Activated naive CD8-positive, alpha-beta T cell treated with anti-CD3 and anti-CD28 coated beads for 36 hours (primary cell): ENCODE results near the gene PCSK6. TPM values are rescaled to one million over a fixed set of nuclear protein-coding genes. Genes with fewer than 3 reads are reported as not detected.
A peak's percentile ranks its signal among the peaks of the same experiment; 100 is the strongest.

ENCODE experiments used
- DNase-seq: peaks from one replicate; pipeline ENCODE4 v3.0.0; 2021
- H3K27ac Mint-ChIP-seq: one replicate; pipeline ENCODE4 v1.8.0; 2022; ENCODE audit warnings: mild to moderate bottlenecking, moderate library complexity, mixed read lengths
- H3K27me3 Mint-ChIP-seq: one replicate; pipeline ENCODE4 v1.8.0; 2022; ENCODE audit warnings: mild to moderate bottlenecking, mixed read lengths
- H3K36me3 Mint-ChIP-seq: one replicate; pipeline ENCODE4 v1.8.0; 2021; ENCODE audit warnings: mild to moderate bottlenecking, mixed read lengths
- H3K4me1 Mint-ChIP-seq: one replicate; pipeline ENCODE4 v1.8.0; 2021; ENCODE audit warnings: mixed read lengths
- H3K4me3 Mint-ChIP-seq: one replicate; pipeline ENCODE4 v1.8.0; 2022; ENCODE audit warnings: mild to moderate bottlenecking, moderate library complexity, mixed read lengths
- H3K9me3 Mint-ChIP-seq: one replicate; pipeline ENCODE4 v1.8.0; 2022; ENCODE audit warnings: mixed read lengths
- total RNA-seq, 2 experiments: library from RNA; stranded (reverse); gene quantifications; one replicate each; pipeline ENCODE4 v1.2.3, GENCODE V29; 2021

The PCSK6 gene
- total RNA-seq, 2 experiments from 2014 or later, result 4.0 to 4.6 TPM

- no peak for DNase-seq
- no peak overlapping the region for H3K4me3 Mint-ChIP-seq
- no peaks in the 10 kb centered on the region for H3K9me3 Mint-ChIP-seq
- peaks cover 29% of the 10 kb centered on the region for H3K4me1 Mint-ChIP-seq
- H3K36me3 Mint-ChIP-seq, result no peaks in the 10 kb centered on the region
- H3K27me3 Mint-ChIP-seq, result peaks cover 25% of the 10 kb centered on the region
- H3K27ac Mint-ChIP-seq, result peak overlapping the region; percentile 47
These were observed 92.8 kb downstream of the PCSK6 start for GRCh38 chr15:101396484-101397261.

- H3K36me3 Mint-ChIP-seq, result peaks cover 3% of the 10 kb centered on the region
- no peaks in the 10 kb centered on the region for H3K9me3 Mint-ChIP-seq
- no peak overlapping the region for H3K27ac Mint-ChIP-seq
- peaks cover 33% of the 10 kb centered on the region for H3K4me1 Mint-ChIP-seq
- H3K27me3 Mint-ChIP-seq, result peaks cover 24% of the 10 kb centered on the region
- no peak overlapping the region for H3K4me3 Mint-ChIP-seq
- DNase-seq, result no peak
These were observed 94.9 kb downstream of the PCSK6 start for GRCh38 chr15:101394654-101395053.

- H3K9me3 Mint-ChIP-seq, result no peaks in the 10 kb centered on the region
These were observed 95.4 kb downstream of the PCSK6 start for GRCh38 chr15:101394056-101394630.

GRCh38 chr15:101393172-101393571 lies 96.3 kb downstream of the PCSK6 start:
- Mint-ChIP-seq H3K9me3 (no peaks in the 10 kb centered on the region), H3K27ac (no peak overlapping the region), H3K36me3 (peaks cover 3% of the 10 kb centered on the region), H3K27me3 (peaks cover 13% of the 10 kb centered on the region), H3K4me1 (peaks cover 31% of the 10 kb centered on the region), H3K4me3 (no peak overlapping the region)
- DNase-seq, result no peak

More at GRCh38 chr15:101394056-101394630, 95.4 kb downstream of the PCSK6 start:
- H3K4me1 Mint-ChIP-seq, result peaks cover 33% of the 10 kb centered on the region
- H3K36me3 Mint-ChIP-seq, result peaks cover 3% of the 10 kb centered on the region
- no peak overlapping the region for H3K4me3 Mint-ChIP-seq
- no peak overlapping the region for H3K27ac Mint-ChIP-seq
- peaks cover 19% of the 10 kb centered on the region for H3K27me3 Mint-ChIP-seq
- no peak for DNase-seq

- Mint-ChIP-seq H3K27me3 (peaks cover 4% of the 10 kb centered on the region), H3K36me3 (peaks cover 3% of the 10 kb centered on the region), H3K9me3 (no peaks in the 10 kb centered on the region), H3K4me3 (peak overlapping the region; percentile 32), H3K4me1 (peaks cover 21% of the 10 kb centered on the region), H3K27ac (peak overlapping the region; percentile 58)
- DNase-seq, result no peak
These were observed 97.4 kb downstream of the PCSK6 start for GRCh38 chr15:101391981-101392640.

GRCh38 chr15:101391431-101391830 lies 98.1 kb downstream of the PCSK6 start:
- Mint-ChIP-seq H3K4me3 (peak overlapping the region; percentile 32), H3K9me3 (no peaks in the 10 kb centered on the region), H3K36me3 (peaks cover 4% of the 10 kb centered on the region), H3K4me1 (peaks cover 18% of the 10 kb centered on the region), H3K27me3 (peaks cover 4% of the 10 kb centered on the region), H3K27ac (peak overlapping the region; percentile 58)
- no peak for DNase-seq

- no peaks in the 10 kb centered on the region for H3K27me3 Mint-ChIP-seq
- H3K4me3 Mint-ChIP-seq, result no peak overlapping the region
- no peak overlapping the region for H3K27ac Mint-ChIP-seq
- no peaks in the 10 kb centered on the region for H3K9me3 Mint-ChIP-seq
- DNase-seq, result no peak
- peaks cover 4% of the 10 kb centered on the region for H3K36me3 Mint-ChIP-seq
- H3K4me1 Mint-ChIP-seq, result peaks cover 18% of the 10 kb centered on the region
These were observed 99.0 kb downstream of the PCSK6 start for GRCh38 chr15:101390462-101390861.

- Mint-ChIP-seq H3K36me3 (peaks cover 4% of the 10 kb centered on the region), H3K27ac (no peak overlapping the region), H3K4me1 (peaks cover 18% of the 10 kb centered on the region), H3K4me3 (no peak overlapping the region), H3K27me3 (no peaks in the 10 kb centered on the region), H3K9me3 (no peaks in the 10 kb centered on the region)
- DNase-seq, result no peak
These were observed 99.4 kb downstream of the PCSK6 start for GRCh38 chr15:101390060-101390459.

- no peak overlapping the region for H3K4me3 Mint-ChIP-seq
- H3K27ac Mint-ChIP-seq, result no peak overlapping the region
- H3K9me3 Mint-ChIP-seq, result no peaks in the 10 kb centered on the region
These were observed 100.1 kb downstream of the PCSK6 start for GRCh38 chr15:101389362-101389761.

GRCh38 chr15:101388046-101388445 lies 101.5 kb downstream of the PCSK6 start:
- DNase-seq, result no peak
- H3K4me1 Mint-ChIP-seq, result peaks cover 14% of the 10 kb centered on the region
- peaks cover 4% of the 10 kb centered on the region for H3K36me3 Mint-ChIP-seq
- no peak overlapping the region for H3K27ac Mint-ChIP-seq
- no peaks in the 10 kb centered on the region for H3K9me3 Mint-ChIP-seq
- no peak overlapping the region for H3K4me3 Mint-ChIP-seq
- H3K27me3 Mint-ChIP-seq, result no peaks in the 10 kb centered on the region

More at GRCh38 chr15:101389362-101389761, 100.1 kb downstream of the PCSK6 start:
- H3K4me1 Mint-ChIP-seq, result peaks cover 18% of the 10 kb centered on the region
- DNase-seq, result no peak
- no peaks in the 10 kb centered on the region for H3K27me3 Mint-ChIP-seq
- H3K36me3 Mint-ChIP-seq, result peaks cover 4% of the 10 kb centered on the region

GRCh38 chr15:101387574-101387973 lies 101.9 kb downstream of the PCSK6 start:
- no peak for DNase-seq
- Mint-ChIP-seq H3K36me3 (peaks cover 4% of the 10 kb centered on the region), H3K4me3 (no peak overlapping the region), H3K27me3 (no peaks in the 10 kb centered on the region), H3K4me1 (peaks cover 10% of the 10 kb centered on the region), H3K9me3 (no peaks in the 10 kb centered on the region), H3K27ac (no peak overlapping the region)

GRCh38 chr15:101386967-101387366 lies 102.5 kb downstream of the PCSK6 start:
- Mint-ChIP-seq H3K4me3 (no peak overlapping the region), H3K36me3 (peaks cover 4% of the 10 kb centered on the region), H3K27ac (no peak overlapping the region), H3K4me1 (peaks cover 6% of the 10 kb centered on the region), H3K9me3 (no peaks in the 10 kb centered on the region), H3K27me3 (no peaks in the 10 kb centered on the region)
- no peak for DNase-seq

GRCh38 chr15:101386006-101386405 lies 103.5 kb downstream of the PCSK6 start:
- no peaks in the 10 kb centered on the region for H3K27me3 Mint-ChIP-seq
- no peaks in the 10 kb centered on the region for H3K9me3 Mint-ChIP-seq
- peaks cover 4% of the 10 kb centered on the region for H3K36me3 Mint-ChIP-seq
- DNase-seq, result no peak
- H3K27ac Mint-ChIP-seq, result no peak overlapping the region
- H3K4me3 Mint-ChIP-seq, result no peak overlapping the region
- H3K4me1 Mint-ChIP-seq, result no peaks in the 10 kb centered on the region

- no peaks in the 10 kb centered on the region for H3K4me1 Mint-ChIP-seq
- H3K27ac Mint-ChIP-seq, result no peak overlapping the region
- H3K27me3 Mint-ChIP-seq, result no peaks in the 10 kb centered on the region
- H3K4me3 Mint-ChIP-seq, result no peak overlapping the region
- DNase-seq, result no peak
- peaks cover 2% of the 10 kb centered on the region for H3K36me3 Mint-ChIP-seq
- H3K9me3 Mint-ChIP-seq, result no peaks in the 10 kb centered on the region
These were observed 105.2 kb downstream of the PCSK6 start for GRCh38 chr15:101384276-101384675.

GRCh38 chr15:101382544-101382943 lies 107.0 kb downstream of the PCSK6 start:
- peaks cover 5% of the 10 kb centered on the region for H3K4me1 Mint-ChIP-seq
- DNase-seq, result no peak
- H3K9me3 Mint-ChIP-seq, result no peaks in the 10 kb centered on the region
- no peaks in the 10 kb centered on the region for H3K27me3 Mint-ChIP-seq
- no peak overlapping the region for H3K27ac Mint-ChIP-seq
- peaks cover 2% of the 10 kb centered on the region for H3K36me3 Mint-ChIP-seq
- H3K4me3 Mint-ChIP-seq, result no peak overlapping the region
